Pancreas (tissue), 10 donors: ENCODE measurements around the gene IFI27. TPM values are rescaled to one million over a fixed set of nuclear protein-coding genes. Genes with fewer than 3 reads are reported as not detected.

ENCODE experiments used
- ATAC-seq, 4 donors: fragments of 200-7000 bp; cut with Tn5 transposase; one replicate each; pipeline versions ENCODE4 v1.8.0 to v1.9.1; 2020; ENCODE audit warnings: mild to moderate bottlenecking in 4 of 4, moderate library complexity in 4 of 4
- DNase-seq, 6 donors: peaks; one replicate each; pipeline ENCODE4 v3.0.0-alpha.2; 2020
- FAIRE-seq: peaks from 2 replicates; lab custom pipeline; 2012; peaks lifted over from hg19 to GRCh38; lab: Jason Lieb, UNC
- H3K27ac ChIP-seq, 4 donors: fragments of 200-600 bp; sonication (generic); 1 replicate in 3 of 4; 2 replicates in 1 of 4; pipeline versions ENCODE4 v1.5.0 to v1.8.0; 2020
- H3K27me3 ChIP-seq, 4 donors: fragments of 200-600 bp; one replicate each; pipeline ENCODE4 v1.8.0; 2021
- H3K36me3 ChIP-seq, 3 donors: fragments of 200-600 bp; sonication (generic) in 1 of 3; one replicate each; pipeline versions ENCODE4 v1.5.0 to v1.8.0; 2020 to 2021
- H3K4me1 ChIP-seq, 3 donors: fragments of 200-600 bp; one replicate each; pipeline ENCODE4 v1.8.0; 2021
- H3K4me3 ChIP-seq, 4 donors: fragments of 200-600 bp; sonication (generic) in 2 of 4; one replicate each; pipeline versions ENCODE4 v1.5.0 to v1.8.0; 2020 to 2021
- H3K9me3 ChIP-seq, 4 donors: fragments of 200-600 bp; one replicate each; pipeline ENCODE4 v1.8.0; 2021
- CTCF ChIP-seq, 4 donors: fragments of 200-600 bp; sonication (generic) in 3 of 4; IDR thresholded peaks; one replicate each; pipeline versions ENCODE4 v1.5.0 to v1.8.0; 2021; ENCODE audit warnings: antibody characterized with exemption in 4 of 4
- WGBS, 2 donors: extraction: QIAGEN DNeasy Blood & Tissue Kit; methylation state at CpG; one replicate each; pipeline ENCODE4 v1.1.7; 2013; 5-methylcytosine and 5-hydroxymethylcytosine counted together
- intact Hi-C, 3 donors: fragments of 100-400 bp; cut with DNase I; formaldehyde crosslinking; loops; one replicate each; pipeline versions ENCODE4 v1.11.1 to v1.14.2; 2022
- polyA plus RNA-seq, 2 donors: library from polyadenylated mRNA; stranded (reverse); fragments of 200-250 nt; gene quantifications; one replicate each; pipeline ENCODE4 v1.2.3, GENCODE V29; 2013
- total RNA-seq, 6 donors: library from RNA; stranded (reverse); fragmentation: NEBNext Ultra II Directional in 4 of 6; extraction: Animal tissue kit (Norgen Biotek cat#: 25700) in 4 of 6; gene quantifications; one replicate each; pipeline versions ENCODE4 v1.2.1 to v1.2.4, GENCODE V29; 2021 to 2023
- donor health status: healthy with polysubstance abuse.
- donor health status: DM: no; HTN: no; CAD: no; lungs with moderate emphysema.
- donor health status: DM: no; HTN: no; CAD: no.
- donor health status: control.
- donor health status: control.
- donor health status: Bipolar disorder and iron deficiency.
- donor health status: DM: yes; HTN: yes; CAD: no.
- donor health status: DM: no; HTN: no; CAD: no.
- donor health status: DM: no; HTN: no; CAD: no.
- donor health status: DM: yes; HTN: yes; CAD: no.

Gene IFI27
- total and polyA plus RNA-seq, 8 donors = 8.1 to 78.9 (median 15.1) TPM

GRCh38 chr14:94075008-94075407 lies 35.5 kb upstream of the IFI27 start:
- 87 to 91% methylated on average over 2 of the region's 2 CpGs for WGBS, 2 donors
- H3K4me3 ChIP-seq = no peak overlapping the region
- H3K4me1 ChIP-seq = peaks cover 0 to 33% (median 29%) of the 10 kb centered on the region in 3 donors
- H3K27me3 ChIP-seq = no peaks in the 10 kb centered on the region
- H3K27ac ChIP-seq = no peak overlapping the region
- FAIRE-seq (no peak), ATAC-seq (no peak), DNase-seq (no peak)
- intact Hi-C loops = no loop called here
- H3K36me3 ChIP-seq = peaks cover 0 to 6% (median 0%) of the 10 kb centered on the region in 3 donors
- TF ChIP-seq CTCF (IDR thresholded peaks at IDR 0.05) = no peak
- H3K9me3 ChIP-seq = no peaks in the 10 kb centered on the region

GRCh38 chr14:94077111-94077821 lies 33.3 kb upstream of the IFI27 start:
- Histone ChIP-seq H3K4me3 (peak overlapping the region in 2 of 4 donors; percentile 24 to 94), H3K4me1 (peaks cover 0 to 33% (median 29%) of the 10 kb centered on the region in 3 donors), H3K27me3 (no peaks in the 10 kb centered on the region), H3K36me3 (peaks cover 0 to 6% (median 0%) of the 10 kb centered on the region in 3 donors), H3K27ac (no peak overlapping the region), H3K9me3 (no peaks in the 10 kb centered on the region)
- DNase-seq (no peak), FAIRE-seq (no peak), ATAC-seq (no peak)
- 35 to 48% methylated on average over 7 of the region's 7 CpGs for WGBS, 2 donors
- TF ChIP-seq CTCF (IDR thresholded peaks at IDR 0.05) = no peak
- intact Hi-C loops = no loop called here

GRCh38 chr14:94077823-94078222 lies 32.7 kb upstream of the IFI27 start:
- FAIRE-seq (no peak), DNase-seq (no peak), ATAC-seq (no peak)
- no peak for TF ChIP-seq CTCF (IDR thresholded peaks at IDR 0.05)
- 65 to 75% methylated on average over 5 of the region's 5 CpGs for WGBS, 2 donors
- Histone ChIP-seq H3K36me3 (peaks cover 0 to 6% (median 0%) of the 10 kb centered on the region in 3 donors), H3K4me3 (peak overlapping the region in 2 of 4 donors; percentile 94 to 99), H3K27ac (no peak overlapping the region), H3K4me1 (peaks cover 0 to 33% (median 29%) of the 10 kb centered on the region in 3 donors), H3K27me3 (no peaks in the 10 kb centered on the region), H3K9me3 (no peaks in the 10 kb centered on the region)
- intact Hi-C loops = no loop called here

- ATAC-seq (peak in 2 of 4 donors; percentile 2 to 4), DNase-seq (no peak), FAIRE-seq (no peak)
- TF ChIP-seq CTCF (IDR thresholded peaks at IDR 0.05) = no peak
- 2 to 3% methylated on average over 15 of the region's 15 CpGs for WGBS, 2 donors
- Histone ChIP-seq H3K36me3 (peaks cover 0 to 6% (median 0%) of the 10 kb centered on the region in 3 donors), H3K4me3 (peak overlapping the region; percentile 73 to 99 (median 96)), H3K27me3 (no peaks in the 10 kb centered on the region), H3K27ac (peak overlapping the region; percentile 82 to 93 (median 84)), H3K9me3 (no peaks in the 10 kb centered on the region), H3K4me1 (peaks cover 0 to 30% (median 29%) of the 10 kb centered on the region in 3 donors)
- intact Hi-C loops = no loop called here
Measured at GRCh38 chr14:94079891-94080620, 30.5 kb upstream of the IFI27 start.
